H1 (cell line): ENCODE data around the gene MTARC2. TPM values are rescaled to one million over a fixed set of nuclear protein-coding genes. Genes with fewer than 3 reads are reported as not detected.

Experiments
- CTCF ChIA-PET: fragments of 300-600 bp; sonication (Branson Sonifier 250); formaldehyde crosslinking; loops from one replicate; lab custom pipeline; 2021; ENCODE audit not compliant: partially characterized antibody; lab: Charles Lee
- POLR2A ChIA-PET: fragments of 300-600 bp; sonication (Branson Sonifier 250); formaldehyde crosslinking; loops from one replicate; lab custom pipeline; 2021; ENCODE audit warnings: inconsistent platforms; ENCODE audit not compliant: partially characterized antibody; lab: Charles Lee
- DNase-seq, 2 experiments: peaks; one replicate each; pipeline versions ENCODE4 v3.0.0 to v3.0.0-alpha.2; 2010 to 2022; ENCODE audit warnings: low spot score in 2 of 2, low read depth in 1 of 2, mixed read lengths in 1 of 2
- FAIRE-seq: peaks from 2 replicates; lab custom pipeline; 2011; peaks lifted over from hg19 to GRCh38; lab: Jason Lieb, UNC
- H2AFZ ChIP-seq: 2 replicates; pipeline ENCODE4 v1.8.1; 2012; ENCODE audit warnings: low read length, inconsistent platforms
- H2AK5ac ChIP-seq: 2 replicates; pipeline ENCODE4 v1.6.1; 2013; ENCODE audit warnings: low read depth, low read length
- H2BK120ac ChIP-seq: replicated peaks from 2 replicates; pipeline ENCODE3; 2013; ENCODE audit warnings: low read depth, low read length, inconsistent platforms
- H2BK12ac ChIP-seq: 2 replicates; pipeline ENCODE4 v1.6.1; 2013; ENCODE audit warnings: low read depth, low read length
- H2BK15ac ChIP-seq: 2 replicates; pipeline ENCODE4 v1.6.1; 2013; ENCODE audit warnings: low read length
- H2BK20ac ChIP-seq: 2 replicates; pipeline ENCODE4 v1.6.1; 2013; ENCODE audit warnings: low read length
- H2BK5ac ChIP-seq: 2 replicates; pipeline ENCODE4 v1.6.1; 2013; ENCODE audit warnings: low read depth, low read length
- H3K14ac ChIP-seq: 2 replicates; pipeline ENCODE4 v1.6.1; 2013; ENCODE audit warnings: inconsistent platforms; ENCODE audit not compliant: insufficient read length
- H3K18ac ChIP-seq: 2 replicates; pipeline ENCODE4 v1.6.1; 2013; ENCODE audit warnings: low read length; ENCODE audit errors: extremely low read depth
- H3K23ac ChIP-seq: 2 replicates; pipeline ENCODE4 v1.6.1; 2013; ENCODE audit warnings: inconsistent platforms; ENCODE audit not compliant: insufficient read length
- H3K23me2 ChIP-seq: 2 replicates; pipeline ENCODE4 v1.6.1; 2013; ENCODE audit warnings: low read depth, low read length
- H3K27ac ChIP-seq: 2 replicates; pipeline ENCODE4 v1.6.1; 2011; ENCODE audit warnings: low read depth, low read length, inconsistent platforms
- H3K27me3 ChIP-seq, 4 experiments: replicated peaks in 1 of 4; 1 replicate in 1 of 4; 2 replicates in 3 of 4; pipeline versions ENCODE4 v1.6.1 to v1.8.1; 2011 to 2013; ENCODE audit warnings: low read length in 3 of 4, mild to moderate bottlenecking in 3 of 4, inconsistent platforms in 2 of 4, mixed read lengths in 2 of 4, moderate library complexity in 1 of 4; ENCODE audit not compliant: control insufficient read depth in 3 of 4, insufficient read depth in 3 of 4; ENCODE audit errors: extremely low read depth in 1 of 4
- H3K36me3 ChIP-seq, 4 experiments: 2 replicates each; pipeline versions ENCODE4 v1.6.1 to v1.8.1; 2011 to 2013; ENCODE audit warnings: mild to moderate bottlenecking in 4 of 4, low read length in 3 of 4, moderate library complexity in 2 of 4, control low read depth in 1 of 4, inconsistent platforms in 1 of 4; ENCODE audit not compliant: insufficient read depth in 4 of 4, control insufficient read depth in 2 of 4
- H3K4ac ChIP-seq: replicated peaks from 2 replicates; pipeline ENCODE3; 2013; ENCODE audit warnings: low read length, low read depth, mixed read lengths, inconsistent platforms; ENCODE audit not compliant: insufficient read length
- H3K4me1 ChIP-seq, 4 experiments: replicated peaks in 1 of 4; 1 replicate in 1 of 4; 2 replicates in 3 of 4; pipeline versions ENCODE4 v1.6.1 to v1.8.1; 2011 to 2013; ENCODE audit warnings: low read length in 3 of 4, inconsistent platforms in 2 of 4, mixed read lengths in 1 of 4; ENCODE audit not compliant: insufficient read depth in 4 of 4, control insufficient read depth in 3 of 4
- H3K4me2 ChIP-seq, 2 experiments: 2 replicates each; pipeline versions ENCODE4 v1.6.1 to v1.8.1; 2011 to 2013; ENCODE audit warnings: low read depth in 2 of 2, low read length in 2 of 2, control low read depth in 1 of 2, inconsistent platforms in 1 of 2, mild to moderate bottlenecking in 1 of 2; ENCODE audit not compliant: insufficient read depth in 1 of 2
- H3K4me3 ChIP-seq, 4 experiments: fragments of 200-600, 300-600 bp in 1 of 4; sonication (generic), shearing (Covaris generic), sonication (Bioruptor Twin) in 1 of 4; 2 replicates each; pipeline versions ENCODE4 v1.5.1 to v1.8.1; 2011 to 2016; ENCODE audit warnings: low read length in 4 of 4, low read depth in 3 of 4, control low read depth in 2 of 4, inconsistent platforms in 2 of 4, mild to moderate bottlenecking in 2 of 4, mixed read lengths in 1 of 4, moderate library complexity in 1 of 4; ENCODE audit not compliant: insufficient read depth in 2 of 4; ENCODE audit errors: extremely low read depth in 1 of 4
- H3K56ac ChIP-seq: replicated peaks from 2 replicates; pipeline ENCODE3; 2013; ENCODE audit warnings: low read depth, mild to moderate bottlenecking, mixed read lengths, low read length, inconsistent platforms; ENCODE audit not compliant: insufficient read length
- H3K79me1 ChIP-seq: 2 replicates; pipeline ENCODE4 v1.6.1; 2013; ENCODE audit warnings: low read depth, low read length, control low read depth
- H3K79me2 ChIP-seq, 2 experiments: 2 replicates each; pipeline versions ENCODE4 v1.6.1 to v1.8.1; 2012 to 2013; ENCODE audit warnings: low read length in 2 of 2, mild to moderate bottlenecking in 2 of 2, inconsistent platforms in 1 of 2; ENCODE audit not compliant: insufficient read depth in 2 of 2, control insufficient read depth in 1 of 2
- H3K9ac ChIP-seq, 4 experiments: replicated peaks in 1 of 4; 1 replicate in 1 of 4; 2 replicates in 3 of 4; pipeline versions ENCODE4 v1.6.1 to v1.8.1; 2011 to 2013; ENCODE audit warnings: low read depth in 3 of 4, low read length in 3 of 4, control low read depth in 2 of 4, mild to moderate bottlenecking in 2 of 4, moderate library complexity in 2 of 4, inconsistent platforms in 1 of 4; ENCODE audit errors: extremely low read depth in 1 of 4
- H3K9me3 ChIP-seq, 2 experiments: 2 replicates each; pipeline versions ENCODE4 v1.6.1 to v1.8.1; 2012 to 2013; ENCODE audit warnings: mild to moderate bottlenecking in 2 of 2, moderate library complexity in 2 of 2, control low read depth in 1 of 2, inconsistent platforms in 1 of 2, low read depth in 1 of 2, low read length in 1 of 2, mixed read lengths in 1 of 2; ENCODE audit not compliant: insufficient read depth in 2 of 2
- H4K20me1 ChIP-seq, 2 experiments: replicated peaks in 1 of 2; 2 replicates each; pipeline versions ENCODE3 to v1.8.1; 2011 to 2013; ENCODE audit warnings: inconsistent platforms in 2 of 2, low read length in 2 of 2, mild to moderate bottlenecking in 1 of 2; ENCODE audit not compliant: insufficient read depth in 2 of 2, control insufficient read depth in 1 of 2
- H4K5ac ChIP-seq: 2 replicates; pipeline ENCODE4 v1.6.1; 2013; ENCODE audit warnings: low read length, low read depth, mixed read lengths, inconsistent platforms; ENCODE audit not compliant: insufficient read length
- H4K8ac ChIP-seq: 2 replicates; pipeline ENCODE4 v1.8.0; 2013; ENCODE audit warnings: mild to moderate bottlenecking, moderate library complexity, low read length, inconsistent platforms; ENCODE audit not compliant: insufficient read depth; ENCODE audit errors: extremely low read depth
- H4K91ac ChIP-seq: replicated peaks from 2 replicates; pipeline ENCODE3; 2013; ENCODE audit warnings: low read length, mixed read lengths, inconsistent platforms; ENCODE audit not compliant: insufficient read length
- JUND ChIP-seq: IDR thresholded peaks from 2 replicates; pipeline ENCODE4 v1.6.1; 2011; ENCODE audit warnings: mild to moderate bottlenecking, improper control_type of control experiment, low read length
- KDM5A ChIP-seq: fragments of 200-600 bp; IDR thresholded peaks from 2 replicates; pipeline ENCODE4 v1.7.1; 2012; ENCODE audit warnings: mild to moderate bottlenecking, low read length, inconsistent platforms, mixed read lengths
- POU5F1 ChIP-seq: IDR thresholded peaks from 2 replicates; pipeline ENCODE4 v1.6.1; 2011; ENCODE audit warnings: low read depth, mild to moderate bottlenecking, low read length, moderate library complexity
- WGBS, 2 experiments: shearing (Covaris generic) in 1 of 2; methylation state at CpG; one replicate each; pipeline versions ENCODE4 v1.1.6 to v1.1.7; 2013 to 2015; ENCODE audit warnings: low lambda C conversion rate in 2 of 2, mixed read lengths in 2 of 2, inconsistent platforms in 1 of 2, low coverage in 1 of 2, missing lambda C conversion rate in 1 of 2; ENCODE audit not compliant: insufficient replicate concordance in 2 of 2, insufficient coverage in 1 of 2, insufficient read length in 1 of 2; ENCODE audit errors: extremely low coverage in 1 of 2, missing lambda C conversion rate in 1 of 2; 5-methylcytosine and 5-hydroxymethylcytosine counted together
- polyA plus RNA-seq, 7 experiments: library from polyadenylated mRNA; depleted of rRNA in 3 of 7; stranded (reverse) in 5 of 7; unstranded in 2 of 7; fragments of >200 nt in 5 of 7; fragments of 200-250 nt in 2 of 7; gene quantifications; 1 replicate in 5 of 7; 2 replicates in 1 of 7; 4 replicates in 1 of 7; pipeline versions ENCODE4 v1.2.1 to v1.2.3, GENCODE V29; 2011 to 2013; ENCODE audit warnings: missing spikeins in 2 of 7, mixed read lengths in 2 of 7
- total RNA-seq: library from RNA; stranded (reverse); fragmentation: NEBNext Ultra II Directional; extraction: Animal tissue kit (Norgen Biotek cat#: 25700); gene quantifications from 2 replicates; pipeline ENCODE4 v1.2.1, GENCODE V29; 2021
- TF ChIP-seq, protein P1 (sequence below): IDR thresholded peaks from 2 replicates; pipeline ENCODE4 v1.6.1; 2011; ENCODE audit warnings: low read depth, mild to moderate bottlenecking, low read length; ENCODE audit not compliant: insufficient read depth

The MTARC2 gene
- total and polyA plus RNA-seq, 2 of the 8 experiments (the other 6 are each of a cell fraction or from before 2014, with no cell fraction given): 7.2 to 7.9 TPM

GRCh38 chr1:220809704-220810103 lies 61.6 kb downstream of the MTARC2 start:
- H4K5ac ChIP-seq: no peak overlapping the region
- no peak overlapping the region for H2BK120ac ChIP-seq
- H3K56ac ChIP-seq: no peak overlapping the region
- H3K9me3 ChIP-seq: no peaks in the 10 kb centered on the region
- no peak overlapping the region for H3K4me3 ChIP-seq
- no peaks in the 10 kb centered on the region for H3K23me2 ChIP-seq
- no peak overlapping the region for H3K4me2 ChIP-seq
- no peak overlapping the region for H2AK5ac ChIP-seq
- H4K8ac ChIP-seq: no peak overlapping the region
- H3K23ac ChIP-seq: no peak overlapping the region
- DNase-seq: no peak
- H2BK20ac ChIP-seq: no peak overlapping the region
- POLR2A ChIA-PET: interaction anchor here (2.0 to 2.5 kb wide), 2 partner anchors 23 to 62 kb away, joined by 6 to 15 read pairs; partner anchors contain the start of genes MTARC1 and MTARC2
- no peak overlapping the region for H2BK5ac ChIP-seq
- peaks cover 0 to 6% of the 10 kb centered on the region in 2 experiments for H4K20me1 ChIP-seq
- FAIRE-seq: no peak
- 94% methylated on average over 8 of the region's 8 CpGs; no CpG with 5 or more reads in 1 of the 2 experiments for WGBS, 2 experiments
- CTCF ChIA-PET: interaction anchor here (0.7 to 3.9 kb wide), 41 partner anchors 9 to 928 kb away, joined by 3 to 30 read pairs (median 4); partner anchors contain the start of genes HLX and MTARC2
- no peak overlapping the region for H3K27ac ChIP-seq
- H3K18ac ChIP-seq: no peak overlapping the region
- H3K79me1 ChIP-seq: no peaks in the 10 kb centered on the region
- no peak overlapping the region for H2BK12ac ChIP-seq
- no peaks in the 10 kb centered on the region for H3K79me2 ChIP-seq
- H2AFZ ChIP-seq: no peak overlapping the region
- TF ChIP-seq, protein P1, sequence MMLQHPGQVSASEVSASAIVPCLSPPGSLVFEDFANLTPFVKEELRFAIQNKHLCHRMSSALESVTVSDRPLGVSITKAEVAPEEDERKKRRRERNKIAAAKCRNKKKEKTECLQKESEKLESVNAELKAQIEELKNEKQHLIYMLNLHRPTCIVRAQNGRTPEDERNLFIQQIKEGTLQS: no peak
- TF ChIP-seq JUND: no peak
- no peak for TF ChIP-seq POU5F1
- no peak for TF ChIP-seq KDM5A
- TF ChIP-seq, all 59 proteins: peak for 0
- H2BK15ac ChIP-seq: no peak overlapping the region
- H3K9ac ChIP-seq: no peak overlapping the region
- no peaks in the 10 kb centered on the region for H3K27me3 ChIP-seq
- H3K14ac ChIP-seq: no peak overlapping the region
- H3K4me1 ChIP-seq: peaks cover 0 to 6% (median under 1%) of the 10 kb centered on the region in 4 experiments; a peak in 2 of 7 replicates
- no peak overlapping the region for H3K4ac ChIP-seq
- peaks cover 0 to 19% (median 13%) of the 10 kb centered on the region in 4 experiments; a peak in 4 of 8 replicates for H3K36me3 ChIP-seq
- no peak overlapping the region for H4K91ac ChIP-seq
